Measurements from ENCODE around the gene TTC34. TPM values are rescaled to one million over a fixed set of nuclear protein-coding genes. Genes with fewer than 3 reads are reported as not detected.

Gene TTC34
- total and polyA plus RNA-seq, 2 of the 13 experiments (the other 11 are each of a cell fraction or from before 2014, with no cell fraction given): 0.07 to 0.11 TPM

- TF ChIP-seq HIC2 (CRISPR knock-in tag; IDR thresholded peaks at IDR 0.05; ENCODE audit: low read depth) (peak; percentile 67; the same call in 1 of the 2 replicates), RAD51 (IDR thresholded peaks at IDR 0.05; ENCODE audit: borderline replicate concordance) (no peak), ZSCAN12 (CRISPR knock-in tag; IDR thresholded peaks at IDR 0.05) (no peak), THAP7 (CRISPR knock-in tag; IDR thresholded peaks at IDR 0.05) (no peak), HNF4G (IDR thresholded peaks at IDR 0.05; ENCODE audit: borderline replicate concordance, low read depth, low read length) (no peak), HNF4G (CRISPR knock-in tag; IDR thresholded peaks at IDR 0.05; ENCODE audit: borderline replicate concordance, low read depth) (no peak), ZFX (CRISPR knock-in tag; IDR thresholded peaks at IDR 0.05; ENCODE audit: low read depth) (peak; percentile 60; the same call in 1 of the 2 replicates), SNAPC5 (CRISPR knock-in tag; IDR thresholded peaks at IDR 0.05; ENCODE audit: borderline replicate concordance) (no peak), TRIM22 (IDR thresholded peaks at IDR 0.05) (no peak), ZNF142 (CRISPR knock-in tag; IDR thresholded peaks at IDR 0.05) (no peak), ZFAT (CRISPR knock-in tag; conservative IDR thresholded peaks at IDR 0.05) (no peak), GMEB1 (CRISPR knock-in tag; IDR thresholded peaks at IDR 0.05; ENCODE audit: borderline replicate concordance) (no peak), TRIM24 (CRISPR knock-in tag; IDR thresholded peaks at IDR 0.05) (no peak), GZF1 (CRISPR knock-in tag; IDR thresholded peaks at IDR 0.05) (no peak)
Observed at GRCh38 chr1:2810899-2811532, 9.5 kb upstream of the TTC34 start (continued).

Data from HepG2 (cell line).